CD4-positive, alpha-beta T cell treated with Interleukin-12 subunit alpha and Interleukin-12 subunit beta, for 1 hour (primary cell): Measurements from ENCODE around the gene CSF1.
"Not testable (repeated sequence)": the region's sequence is repeated elsewhere in the genome, so short reads cannot be mapped to it uniquely, and the experiment has no call there.

Source experiments
- DNase-seq: peaks from one replicate; pipeline ENCODE4 v3.0.0-alpha.2; 2020

Gene CSF1

DNA sequence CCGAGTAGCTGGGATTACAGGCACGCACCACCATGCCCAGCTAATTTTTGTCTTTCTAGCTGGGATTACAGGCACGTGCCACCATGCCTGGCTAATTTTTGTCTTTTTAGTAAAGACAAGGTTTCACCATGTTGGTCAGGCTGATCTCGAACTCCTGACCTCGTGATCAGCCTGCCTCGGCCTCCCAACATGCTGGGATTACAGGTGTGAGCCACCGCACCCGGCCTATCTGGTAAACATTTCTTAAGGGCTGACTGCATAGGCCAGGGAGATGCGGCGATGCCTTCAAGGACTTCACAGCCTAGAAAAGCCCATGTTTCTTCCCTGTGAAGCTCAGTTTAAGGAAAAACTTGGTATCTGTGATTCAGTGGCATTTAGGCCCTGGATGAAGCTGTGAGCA, 9.7 kb downstream of the CSF1 start:
- DNase-seq, result not testable (repeated sequence)

DNA sequence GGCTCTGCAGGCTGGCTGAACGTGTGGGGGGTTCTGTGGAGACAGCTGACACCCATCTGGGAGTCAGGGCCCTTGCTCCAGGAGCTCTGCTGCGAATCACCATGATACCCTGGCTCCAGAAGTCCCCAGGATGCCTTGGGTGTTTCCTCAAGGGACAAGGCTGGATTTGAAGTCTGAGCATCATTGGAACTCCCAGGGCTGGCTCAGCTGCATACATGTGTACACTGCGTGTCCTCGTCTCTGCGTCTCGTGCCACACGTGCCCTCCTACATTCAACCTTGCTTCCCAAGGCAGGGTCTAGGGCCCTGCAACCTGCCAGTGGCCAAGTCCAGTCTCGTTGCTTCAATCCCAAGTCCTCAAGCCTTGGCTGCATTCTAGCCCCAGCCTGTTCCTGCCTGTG, 11.7 kb downstream of the CSF1 start:
- no peak for DNase-seq

DNA sequence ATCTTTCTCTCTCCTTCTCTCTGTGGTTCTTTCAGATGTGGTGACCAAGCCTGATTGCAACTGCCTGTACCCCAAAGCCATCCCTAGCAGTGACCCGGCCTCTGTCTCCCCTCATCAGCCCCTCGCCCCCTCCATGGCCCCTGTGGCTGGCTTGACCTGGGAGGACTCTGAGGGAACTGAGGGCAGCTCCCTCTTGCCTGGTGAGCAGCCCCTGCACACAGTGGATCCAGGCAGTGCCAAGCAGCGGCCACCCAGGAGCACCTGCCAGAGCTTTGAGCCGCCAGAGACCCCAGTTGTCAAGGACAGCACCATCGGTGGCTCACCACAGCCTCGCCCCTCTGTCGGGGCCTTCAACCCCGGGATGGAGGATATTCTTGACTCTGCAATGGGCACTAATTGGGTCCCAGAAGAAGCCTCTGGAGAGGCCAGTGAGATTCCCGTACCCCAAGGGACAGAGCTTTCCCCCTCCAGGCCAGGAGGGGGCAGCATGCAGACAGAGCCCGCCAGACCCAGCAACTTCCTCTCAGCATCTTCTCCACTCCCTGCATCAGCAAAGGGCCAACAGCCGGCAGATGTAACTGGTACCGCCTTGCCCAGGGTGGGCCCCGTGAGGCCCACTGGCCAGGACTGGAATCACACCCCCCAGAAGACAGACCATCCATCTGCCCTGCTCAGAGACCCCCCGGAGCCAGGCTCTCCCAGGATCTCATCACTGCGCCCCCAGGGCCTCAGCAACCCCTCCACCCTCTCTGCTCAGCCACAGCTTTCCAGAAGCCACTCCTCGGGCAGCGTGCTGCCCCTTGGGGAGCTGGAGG, 12.7 kb downstream of the CSF1 start:
- no peak for DNase-seq

DNA sequence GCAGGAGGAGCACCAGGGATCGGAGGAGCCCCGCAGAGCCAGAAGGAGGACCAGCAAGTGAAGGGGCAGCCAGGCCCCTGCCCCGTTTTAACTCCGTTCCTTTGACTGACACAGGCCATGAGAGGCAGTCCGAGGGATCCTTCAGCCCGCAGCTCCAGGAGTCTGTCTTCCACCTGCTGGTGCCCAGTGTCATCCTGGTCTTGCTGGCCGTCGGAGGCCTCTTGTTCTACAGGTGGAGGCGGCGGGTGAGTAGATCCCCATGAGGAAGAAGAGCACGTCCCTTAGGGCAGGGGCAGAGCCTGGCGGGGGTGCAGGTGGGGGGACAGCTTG, 13.3 kb downstream of the CSF1 start:
- no peak for DNase-seq

DNA sequence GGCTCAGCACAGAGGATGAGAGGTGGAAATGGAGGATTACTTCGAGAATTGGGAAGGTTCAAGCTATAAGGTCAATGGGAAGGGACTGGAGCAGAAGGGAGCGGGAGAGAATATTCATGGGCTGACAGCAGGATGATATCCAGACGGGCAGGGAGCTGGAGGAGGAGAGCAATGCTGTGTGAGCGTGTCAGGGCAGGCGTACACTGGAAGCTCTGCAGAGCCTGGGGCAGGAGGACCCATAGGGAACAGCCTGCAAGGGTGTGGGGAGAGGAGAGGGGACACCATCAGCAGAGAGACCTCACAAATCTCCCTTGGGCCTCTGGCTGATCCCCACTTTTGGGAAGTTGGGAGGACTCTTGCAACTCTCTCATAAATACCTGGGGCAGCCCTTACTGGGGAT, 13.7 kb downstream of the CSF1 start:
- DNase-seq, result no peak

DNA sequence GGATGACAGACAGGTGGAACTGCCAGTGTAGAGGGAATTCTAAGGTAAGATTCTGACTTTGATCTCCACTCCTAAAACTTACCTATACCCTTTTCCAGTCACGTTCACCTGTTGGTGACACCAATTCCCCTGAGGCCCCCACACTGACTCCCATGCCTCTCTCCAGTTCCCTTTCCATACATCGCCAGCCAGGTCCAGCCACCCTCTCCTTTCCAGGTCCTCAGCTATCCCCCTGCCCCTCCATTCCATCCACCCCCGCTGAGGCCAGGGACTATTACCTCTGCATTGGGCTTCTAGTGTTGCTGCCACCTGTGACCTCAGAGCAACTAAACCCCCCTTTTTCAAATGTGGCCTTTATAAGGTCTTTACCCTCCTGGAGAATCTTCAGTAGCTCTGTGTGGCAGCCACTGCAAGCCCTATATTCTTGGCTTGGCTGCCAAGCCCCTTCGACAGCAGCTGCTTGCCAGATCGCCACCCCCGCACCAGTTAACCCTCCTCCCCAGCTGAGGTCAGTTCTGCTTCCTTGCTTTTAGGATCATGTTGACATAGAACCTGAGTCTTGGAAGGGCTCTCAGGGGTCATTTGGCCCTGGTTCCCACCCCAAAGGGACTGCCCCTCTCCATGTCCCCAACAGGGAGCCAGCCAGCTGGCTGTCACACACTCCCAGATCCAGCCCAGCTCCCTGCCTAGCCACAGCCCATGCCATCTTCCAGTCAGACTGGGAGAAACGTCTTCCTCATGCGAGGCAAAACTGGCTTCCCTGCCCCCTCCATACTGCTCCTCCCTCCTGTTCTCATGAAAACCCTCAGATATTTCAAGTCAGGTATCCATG, 14.7 kb downstream of the CSF1 start:
- DNase-seq, result no peak

DNA sequence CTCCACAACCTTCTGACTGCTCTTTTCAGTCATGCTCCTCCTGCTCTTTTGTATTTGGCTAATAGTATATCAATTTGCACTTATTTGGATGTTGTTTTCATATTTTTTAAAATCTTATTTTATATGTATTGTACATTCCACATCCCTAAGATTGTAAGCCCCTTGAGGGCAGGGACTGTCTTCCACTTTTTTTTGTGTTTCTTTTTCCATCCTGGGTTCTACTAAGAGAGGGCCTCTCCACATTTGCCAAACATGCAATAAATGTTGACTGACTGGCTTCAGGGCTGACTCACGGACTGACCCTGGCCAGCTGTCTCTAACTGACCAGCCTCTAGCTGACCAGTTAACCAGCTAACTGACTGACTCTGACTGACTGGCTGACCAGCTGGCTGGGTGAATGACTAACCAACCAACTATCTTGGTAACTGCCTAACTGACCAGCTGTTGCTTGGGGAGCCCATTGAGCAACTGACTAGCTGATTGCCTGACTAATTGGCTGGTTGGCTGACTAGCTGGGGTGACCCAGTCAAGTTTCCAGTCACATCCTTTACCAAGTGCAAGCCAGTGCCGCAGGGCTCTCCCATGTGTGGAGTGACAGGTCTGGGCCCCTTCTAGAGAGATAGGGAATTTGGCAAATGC, 16.1 kb downstream of the CSF1 start:
- no peak for DNase-seq

DNA sequence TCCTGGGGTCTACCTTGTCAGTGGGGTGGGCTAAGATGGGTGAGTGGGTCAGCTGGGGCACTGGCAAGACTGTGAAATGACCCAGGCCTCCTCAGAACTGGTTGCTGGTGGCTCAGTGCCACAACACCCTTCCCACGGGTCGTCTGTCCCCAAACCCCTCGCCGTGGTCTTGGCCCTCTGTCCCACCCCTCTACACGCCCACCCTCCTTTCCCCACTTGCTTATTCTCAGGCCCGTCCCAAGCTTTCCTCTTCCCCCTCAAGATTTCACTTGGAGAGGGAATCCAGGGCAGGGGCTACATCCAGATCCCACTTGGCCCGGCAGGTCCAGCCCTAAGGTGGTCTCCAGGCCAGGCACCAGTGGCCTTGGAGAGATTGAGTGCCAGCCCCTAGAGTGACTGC, 16.7 kb downstream of the CSF1 start:
- no peak for DNase-seq

DNA sequence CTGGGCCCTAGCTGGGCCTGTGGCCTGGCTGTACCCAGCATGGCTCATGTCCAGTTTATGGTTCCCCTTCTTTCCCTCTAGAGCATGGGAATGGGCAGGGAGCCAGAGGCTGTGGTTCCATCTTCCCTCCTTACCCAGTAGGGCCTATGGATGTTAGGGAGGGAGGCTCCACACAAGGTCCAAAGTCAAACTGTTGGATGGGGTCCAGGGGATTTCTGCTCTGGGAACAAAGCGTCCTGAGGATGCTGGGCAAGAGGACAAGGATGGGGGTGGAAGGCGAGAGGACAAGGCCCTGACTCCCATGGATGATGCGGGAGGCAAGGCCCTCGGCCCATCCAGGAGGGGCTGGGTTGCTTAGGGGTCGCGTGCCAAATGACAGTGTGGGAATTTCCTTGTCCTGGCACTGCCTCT, 17.3 kb downstream of the CSF1 start:
- no peak for DNase-seq

DNA sequence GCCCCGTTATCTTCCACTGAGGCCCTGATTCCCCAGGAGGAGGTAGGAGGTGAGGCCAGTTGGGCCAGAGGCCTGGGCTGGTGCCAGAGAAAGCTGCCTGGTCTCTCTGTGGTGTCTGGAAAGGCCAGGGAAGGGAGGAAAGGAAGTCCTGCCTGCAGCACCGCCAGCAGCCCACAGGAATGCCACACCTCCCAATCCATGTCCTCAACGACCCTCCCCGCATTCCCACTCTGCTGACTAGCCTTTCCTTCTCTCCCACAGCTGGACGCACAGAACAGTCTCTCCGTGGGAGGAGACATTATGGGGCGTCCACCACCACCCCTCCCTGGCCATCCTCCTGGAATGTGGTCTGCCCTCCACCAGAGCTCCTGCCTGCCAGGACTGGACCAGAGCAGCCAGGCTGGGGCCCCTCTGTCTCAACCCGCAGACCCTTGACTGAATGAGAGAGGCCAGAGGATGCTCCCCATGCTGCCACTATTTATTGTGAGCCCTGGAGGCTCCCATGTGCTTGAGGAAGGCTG, 18.0 kb downstream of the CSF1 start:
- no peak for DNase-seq

DNA sequence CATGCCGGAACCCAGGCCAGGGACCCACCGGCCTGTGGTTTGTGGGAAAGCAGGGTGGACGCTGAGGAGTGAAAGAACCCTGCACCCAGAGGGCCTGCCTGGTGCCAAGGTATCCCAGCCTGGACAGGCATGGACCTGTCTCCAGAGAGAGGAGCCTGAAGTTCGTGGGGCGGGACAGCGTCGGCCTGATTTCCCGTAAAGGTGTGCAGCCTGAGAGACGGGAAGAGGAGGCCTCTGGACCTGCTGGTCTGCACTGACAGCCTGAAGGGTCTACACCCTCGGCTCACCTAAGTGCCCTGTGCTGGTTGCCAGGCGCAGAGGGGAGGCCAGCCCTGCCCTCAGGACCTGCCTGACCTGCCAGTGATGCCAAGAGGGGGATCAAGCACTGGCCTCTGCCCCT, 18.5 kb downstream of the CSF1 start:
- no peak for DNase-seq

DNA sequence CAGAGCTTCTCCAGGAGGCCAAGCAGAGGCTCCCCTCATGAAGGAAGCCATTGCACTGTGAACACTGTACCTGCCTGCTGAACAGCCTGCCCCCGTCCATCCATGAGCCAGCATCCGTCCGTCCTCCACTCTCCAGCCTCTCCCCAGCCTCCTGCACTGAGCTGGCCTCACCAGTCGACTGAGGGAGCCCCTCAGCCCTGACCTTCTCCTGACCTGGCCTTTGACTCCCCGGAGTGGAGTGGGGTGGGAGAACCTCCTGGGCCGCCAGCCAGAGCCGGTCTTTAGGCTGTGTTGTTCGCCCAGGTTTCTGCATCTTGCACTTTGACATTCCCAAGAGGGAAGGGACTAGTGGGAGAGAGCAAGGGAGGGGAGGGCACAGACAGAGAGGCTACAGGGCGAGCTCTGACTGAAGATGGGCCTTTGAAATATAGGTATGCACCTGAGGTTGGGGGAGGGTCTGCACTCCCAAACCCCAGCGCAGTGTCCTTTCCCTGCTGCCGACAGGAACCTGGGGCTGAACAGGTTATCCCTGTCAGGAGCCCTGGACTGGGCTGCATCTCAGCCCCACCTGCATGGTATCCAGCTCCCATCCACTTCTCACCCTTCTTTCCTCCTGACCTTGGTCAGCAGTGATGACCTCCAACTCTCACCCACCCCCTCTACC, 19.1 kb downstream of the CSF1 start:
- DNase-seq, result no peak

DNA sequence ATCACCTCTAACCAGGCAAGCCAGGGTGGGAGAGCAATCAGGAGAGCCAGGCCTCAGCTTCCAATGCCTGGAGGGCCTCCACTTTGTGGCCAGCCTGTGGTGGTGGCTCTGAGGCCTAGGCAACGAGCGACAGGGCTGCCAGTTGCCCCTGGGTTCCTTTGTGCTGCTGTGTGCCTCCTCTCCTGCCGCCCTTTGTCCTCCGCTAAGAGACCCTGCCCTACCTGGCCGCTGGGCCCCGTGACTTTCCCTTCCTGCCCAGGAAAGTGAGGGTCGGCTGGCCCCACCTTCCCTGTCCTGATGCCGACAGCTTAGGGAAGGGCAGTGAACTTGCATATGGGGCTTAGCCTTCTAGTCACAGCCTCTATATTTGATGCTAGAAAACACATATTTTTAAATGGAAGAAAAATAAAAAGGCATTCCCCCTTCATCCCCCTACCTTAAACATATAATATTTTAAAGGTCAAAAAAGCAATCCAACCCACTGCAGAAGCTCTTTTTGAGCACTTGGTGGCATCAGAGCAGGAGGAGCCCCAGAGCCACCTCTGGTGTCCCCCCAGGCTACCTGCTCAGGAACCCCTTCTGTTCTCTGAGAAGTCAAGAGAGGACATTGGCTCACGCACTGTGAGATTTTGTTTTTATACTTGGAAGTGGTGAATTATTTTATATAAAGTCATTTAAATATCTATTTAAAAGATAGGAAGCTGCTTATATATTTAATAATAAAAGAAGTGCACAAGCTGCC, 19.8 kb downstream of the CSF1 start:
- no peak for DNase-seq

DNA sequence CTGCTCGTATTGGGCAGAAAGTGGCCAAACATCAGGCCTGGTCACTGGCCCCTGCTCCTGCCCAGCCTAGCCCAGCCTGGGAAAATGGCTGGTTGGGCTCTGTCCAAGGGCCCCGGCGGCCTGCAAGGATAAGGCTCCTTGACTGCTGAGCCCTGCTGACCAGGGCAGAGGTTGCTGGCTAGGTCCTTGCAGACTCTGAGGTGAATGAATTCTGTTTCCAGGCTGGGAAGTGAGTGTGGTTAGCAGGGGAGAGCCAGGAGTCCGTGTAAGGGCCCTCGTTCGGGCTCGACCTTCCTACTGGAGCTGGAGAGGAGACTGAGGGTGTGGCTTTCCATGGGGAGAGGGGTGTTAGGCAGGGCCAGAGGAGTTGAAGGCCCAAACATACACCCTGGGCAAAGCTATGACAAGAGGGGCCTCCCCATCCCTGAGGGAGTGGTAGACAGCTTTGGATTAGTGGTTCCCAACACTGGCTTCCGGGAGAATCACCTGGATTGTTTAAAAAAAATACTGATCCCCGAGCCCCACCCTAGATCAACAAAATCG, 20.6 kb downstream of the CSF1 start:
- DNase-seq, result no peak

DNA sequence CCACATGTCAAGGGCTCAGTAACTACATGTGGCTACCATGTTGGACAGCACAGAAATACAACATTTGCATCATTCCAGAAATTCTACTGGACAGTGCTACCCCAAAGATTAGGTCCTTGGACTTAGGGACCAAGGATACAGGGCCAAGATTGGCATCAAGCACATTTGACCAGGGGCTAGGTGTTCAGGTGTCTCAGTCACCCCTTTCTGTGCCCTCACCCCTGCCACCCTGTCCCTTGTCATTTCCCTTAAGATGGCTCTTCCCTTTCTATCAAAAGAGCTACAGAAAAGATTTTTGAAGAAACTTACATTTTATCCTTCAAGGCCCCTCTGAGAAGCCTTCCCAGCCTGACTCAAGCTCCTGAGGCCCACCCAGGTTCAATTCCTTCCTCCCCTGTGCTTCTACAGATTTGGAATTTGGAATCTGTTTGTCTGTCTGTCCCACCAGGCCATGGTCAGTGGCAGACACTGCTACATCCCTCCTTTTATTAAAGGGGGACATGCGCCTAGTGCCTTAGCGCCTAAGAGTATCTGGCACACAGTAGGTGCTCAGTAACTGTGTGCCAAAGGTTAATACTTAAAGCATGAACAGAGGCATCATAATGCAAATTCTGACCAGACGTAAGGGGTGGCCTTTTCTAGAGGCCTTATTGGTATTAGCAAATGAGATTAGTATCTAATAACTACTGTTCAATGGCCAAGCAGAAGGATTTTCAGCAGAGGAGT, 21.4 kb downstream of the CSF1 start:
- DNase-seq, result no peak

DNA sequence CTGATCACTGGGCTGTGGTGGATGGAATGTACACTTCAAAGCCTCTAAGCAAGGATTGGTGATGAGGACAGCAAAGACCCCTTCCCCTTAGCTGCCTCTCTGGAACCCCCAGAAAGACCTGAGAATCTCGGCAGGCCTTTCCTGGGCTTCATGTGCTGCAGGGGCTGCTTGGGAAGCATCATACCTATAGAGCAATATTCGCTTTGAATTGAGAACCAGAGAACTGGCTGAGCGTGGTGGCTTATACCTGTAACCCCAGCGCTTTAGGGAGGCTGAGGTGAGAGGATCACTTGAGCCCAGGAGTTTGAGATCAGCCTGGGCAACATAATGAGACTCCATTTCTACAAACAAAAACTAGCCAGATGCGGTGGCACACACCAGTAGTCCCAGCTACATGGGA, 22.0 kb downstream of the CSF1 start:
- DNase-seq, result no peak

DNA sequence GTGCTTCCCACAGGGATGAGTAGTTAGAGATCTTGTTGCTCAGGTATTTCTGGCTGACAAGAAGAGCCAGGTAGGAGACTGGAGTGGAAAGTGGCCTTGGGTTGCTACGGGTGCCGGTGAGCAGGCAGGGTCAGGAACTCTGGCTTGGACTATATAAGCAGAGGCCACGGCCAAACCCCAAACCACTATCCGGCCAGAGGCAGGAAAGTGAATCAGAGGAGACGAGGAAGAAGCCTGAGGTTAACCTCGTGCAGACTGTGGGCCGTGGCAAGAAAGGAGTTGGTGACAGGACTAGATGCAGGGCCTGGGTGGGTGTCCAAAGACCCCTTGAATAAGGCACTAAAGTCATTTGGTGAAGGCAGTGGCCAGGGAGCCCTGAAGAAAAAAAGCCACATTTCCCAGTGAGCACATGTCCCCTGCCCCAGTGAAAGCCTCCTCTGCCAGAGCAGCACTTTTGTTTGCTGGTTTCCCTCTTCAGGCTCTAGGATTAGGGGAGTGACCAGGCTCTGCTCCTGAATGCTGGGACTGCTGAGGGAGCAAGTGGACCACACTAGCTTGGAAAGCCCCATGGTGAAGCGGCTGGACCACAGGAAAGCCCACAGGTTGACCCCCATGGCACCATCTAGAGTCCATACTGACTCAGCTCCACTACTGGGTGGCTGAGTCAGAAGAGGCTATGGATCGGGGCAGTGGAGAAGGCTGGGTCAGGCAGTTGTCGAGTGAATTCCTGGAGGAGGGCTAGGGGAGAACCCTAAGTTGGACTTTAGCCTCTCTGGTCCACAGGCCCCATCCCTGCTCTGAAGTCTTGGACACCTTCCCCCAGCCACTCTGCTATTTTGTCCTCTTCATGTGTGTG, 23.4 kb downstream of the CSF1 start:
- DNase-seq, result no peak

DNA sequence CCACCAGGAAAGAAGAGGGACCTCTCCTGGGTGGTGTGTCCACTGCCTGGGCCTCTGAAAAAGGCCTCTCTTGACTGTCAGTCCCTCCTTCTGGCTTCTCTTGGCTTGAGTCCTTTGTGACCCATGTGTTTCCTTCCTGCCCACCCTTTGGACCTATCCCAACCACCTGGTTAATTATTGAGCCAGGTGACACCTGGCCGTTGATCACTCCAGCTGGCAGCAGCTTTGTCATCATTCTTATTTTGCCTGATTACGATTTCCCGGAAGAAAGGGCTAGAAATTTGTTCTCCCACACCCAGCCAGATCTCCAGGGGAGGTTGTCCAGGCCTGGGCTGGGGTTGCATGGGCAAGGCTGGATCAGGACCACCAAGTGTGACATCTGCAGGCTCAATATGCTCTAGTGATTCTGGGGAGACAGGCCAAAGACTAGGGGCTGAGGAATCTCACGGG, 24.8 kb downstream of the CSF1 start:
- DNase-seq, result no peak

DNA sequence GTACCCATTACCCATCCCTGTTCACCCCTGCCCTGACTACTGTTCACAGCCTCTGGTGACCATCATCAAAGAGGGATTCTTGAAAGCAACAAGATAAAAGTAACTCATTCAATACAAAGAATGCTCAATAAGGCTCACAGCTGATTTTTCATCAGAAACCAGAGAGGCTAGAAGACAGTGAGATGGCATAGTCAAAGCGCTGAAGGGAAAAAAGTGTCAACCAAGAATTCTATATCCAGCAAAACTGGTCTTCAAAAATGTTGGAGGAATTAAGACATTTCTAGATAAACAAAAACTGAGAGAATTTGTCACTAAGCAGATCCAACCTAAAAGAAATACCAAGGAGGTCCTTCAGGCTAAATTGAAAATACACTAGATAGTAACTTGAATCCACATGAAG, 27.1 kb downstream of the CSF1 start:
- DNase-seq, result no peak

DNA sequence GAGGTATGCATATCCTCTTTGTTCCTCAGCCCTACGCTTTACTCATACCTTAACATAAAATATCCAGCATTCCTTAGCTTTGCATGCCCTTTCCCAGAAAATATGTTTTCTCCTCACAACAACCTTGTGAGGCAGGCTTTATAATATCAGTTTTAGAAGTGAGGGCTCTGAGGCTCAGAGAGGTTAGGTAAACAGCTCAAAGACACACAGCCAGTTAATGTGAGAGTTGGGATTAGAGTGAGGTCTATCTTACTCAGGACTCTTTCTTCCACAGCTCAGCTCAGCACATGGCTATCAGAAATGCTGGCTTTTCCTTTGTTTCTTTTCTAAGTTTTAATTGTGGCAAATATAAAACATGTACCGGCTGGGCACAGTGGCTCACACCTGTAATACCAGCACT, 27.9 kb downstream of the CSF1 start:
- DNase-seq, result no peak
